A549 (cell line): ENCODE results near the gene SLC9B1. TPM values are rescaled to one million over a fixed set of nuclear protein-coding genes. Genes with fewer than 3 reads are reported as not detected.

Source experiments
- ATAC-seq, 2 experiments: fragments of 200-7000 bp in 1 of 2; fragments of >200 bp in 1 of 2; cut with Nextera tagmentation in 1 of 2; cut with Tn5 transposase in 1 of 2; 3 replicates each; pipeline versions ENCODE4 v1.8.0 to v1.9.1; 2018 to 2020; ENCODE audit warnings: mild to moderate bottlenecking in 1 of 2, moderate library complexity in 1 of 2
- CTCF ChIA-PET: fragments of 300-600 bp; sonication (Branson Sonifier 250); formaldehyde crosslinking; extraction: SDS; loops from one replicate; lab custom pipeline; 2021; ENCODE audit warnings: antibody characterized with exemption, inconsistent platforms; lab: Yijun Ruan, JAX
- POLR2A ChIA-PET: fragments of 350-600 bp; formaldehyde crosslinking; extraction: SDS; loops from one replicate; lab custom pipeline; 2021; ENCODE audit warnings: antibody characterized with exemption, inconsistent platforms; lab: Yijun Ruan, JAX
- DNase-seq, 2 experiments: peaks; one replicate each; pipeline versions ENCODE4 v3.0.0 to v3.0.0-alpha.2; 2011 to 2016; ENCODE audit warnings: low read depth in 1 of 2, low spot score in 1 of 2
- FAIRE-seq: peaks from 2 replicates; lab custom pipeline; 2011; peaks lifted over from hg19 to GRCh38; lab: Jason Lieb, UNC
- H3K27ac ChIP-seq, 2 experiments: fragments of >200 bp; sonication (Bioruptor Twin); formaldehyde crosslinking; 3 replicates each; pipeline ENCODE4 v1.5.1; 2016 to 2017
- H3K4me1 ChIP-seq: fragments of >200 bp; sonication (Bioruptor Twin); formaldehyde crosslinking; 3 replicates; pipeline ENCODE4 v1.6.1; 2016
- H3K4me2 ChIP-seq: fragments of >200 bp; sonication (Bioruptor Twin); formaldehyde crosslinking; 3 replicates; pipeline ENCODE4 v1.6.1; 2016
- H3K4me3 ChIP-seq: fragments of >200 bp; sonication (Bioruptor Twin); formaldehyde crosslinking; 3 replicates; pipeline ENCODE4 v1.5.1; 2016
- H3K9me3 ChIP-seq: fragments of >200 bp; sonication (Bioruptor Twin); formaldehyde crosslinking; 3 replicates; pipeline ENCODE4 v1.6.1; 2016
- CEBPB ChIP-seq, 2 experiments: fragments of >200 bp in 1 of 2; sonication (Bioruptor Twin) in 1 of 2; formaldehyde crosslinking in 1 of 2; IDR thresholded peaks; 2 replicates each; pipeline ENCODE4 v1.6.1; 2012 to 2016
- EHMT2 ChIP-seq: fragments of 200-600 bp; sonication (generic); IDR thresholded peaks from 2 replicates; pipeline ENCODE4 v1.6.1; 2016; ENCODE audit warnings: antibody characterized with exemption, low read depth, mild to moderate bottlenecking, moderate library complexity
- FOSB ChIP-seq: fragments of 250-450 bp; sonication (Bioruptor Pico); IDR thresholded peaks from 2 replicates; pipeline ENCODE4 v1.5.0; 2020; ENCODE audit warnings: mild to moderate bottlenecking, moderate library complexity
- FOXS1 ChIP-seq: fragments of 250-450 bp; sonication (Bioruptor Pico); IDR thresholded peaks from 2 replicates; pipeline ENCODE4 v1.5.0; 2020; ENCODE audit warnings: mild to moderate bottlenecking, moderate library complexity
- GATA3 ChIP-seq: IDR thresholded peaks from 2 replicates; pipeline ENCODE4 v1.6.1; 2012; ENCODE audit warnings: borderline replicate concordance
- HOXA7 ChIP-seq: fragments of 250-450 bp; sonication (Bioruptor Pico); IDR thresholded peaks from 2 replicates; pipeline ENCODE4 v1.5.0; 2020; ENCODE audit warnings: mild to moderate bottlenecking, moderate library complexity
- HOXB5 ChIP-seq: fragments of 250-450 bp; sonication (Bioruptor Pico); IDR thresholded peaks from 2 replicates; pipeline ENCODE4 v1.5.0; 2020; ENCODE audit warnings: mild to moderate bottlenecking, moderate library complexity
- JUN ChIP-seq, 2 experiments: fragments of >200 bp; sonication (Bioruptor Twin); formaldehyde crosslinking; IDR thresholded peaks; 2 replicates in 1 of 2; 3 replicates in 1 of 2; pipeline ENCODE4 v1.6.1; 2016 to 2017
- PHF8 ChIP-seq: fragments of 200-600 bp; sonication (generic); IDR thresholded peaks from 2 replicates; pipeline ENCODE4 v1.6.1; 2016; ENCODE audit warnings: low read depth, mild to moderate bottlenecking, antibody characterized with exemption, moderate library complexity, borderline replicate concordance
- RAD21 ChIP-seq, 2 experiments: fragments of >200 bp in 1 of 2; sonication (Bioruptor Twin) in 1 of 2; formaldehyde crosslinking in 1 of 2; IDR thresholded peaks in 1 of 2; conservative IDR thresholded peaks in 1 of 2; 2 replicates in 1 of 2; 3 replicates in 1 of 2; pipeline ENCODE4 v1.6.1; 2012 to 2018; ENCODE audit warnings: inconsistent platforms in 1 of 2
- RARB ChIP-seq: fragments of 250-450 bp; sonication (Bioruptor Pico); IDR thresholded peaks from 2 replicates; pipeline ENCODE4 v1.8.0; 2021; ENCODE audit warnings: mild to moderate bottlenecking, moderate library complexity
- SMC3 ChIP-seq: fragments of >200 bp; sonication (Bioruptor Twin); formaldehyde crosslinking; IDR thresholded peaks from 3 replicates; pipeline ENCODE4 v1.6.1; 2018; ENCODE audit warnings: inconsistent platforms
- TP53 ChIP-seq: fragments of 250-450 bp; sonication (Bioruptor Pico); IDR thresholded peaks from 2 replicates; pipeline ENCODE4 v1.5.0; 2021; ENCODE audit warnings: mild to moderate bottlenecking, moderate library complexity
- ZC3H11A ChIP-seq: fragments of 450-650 bp; IDR thresholded peaks from 2 replicates; pipeline ENCODE4 v1.6.1; 2014; ENCODE audit warnings: antibody characterized with exemption, mild to moderate bottlenecking
- ZSCAN20 ChIP-seq: fragments of 250-450 bp; sonication (Bioruptor Pico); IDR thresholded peaks from 2 replicates; pipeline ENCODE4 v1.8.0; 2022; ENCODE audit warnings: mild to moderate bottlenecking, moderate library complexity
- WGBS: methylation state at CpG from one replicate; pipeline ENCODE4 v1.1.6; 2017; ENCODE audit errors: missing lambda C conversion rate; 5-methylcytosine and 5-hydroxymethylcytosine counted together
- polyA plus RNA-seq, 4 experiments: library from polyadenylated mRNA; depleted of rRNA in 3 of 4; stranded (reverse); fragments of >200 nt; fragmentation: RNase III in 1 of 4; extraction: RNeasy Plus Mini Kit Qiagen cat#74134 plus additional on column Dnase treatment in 1 of 4; gene quantifications; 2 replicates in 3 of 4; 3 replicates in 1 of 4; pipeline ENCODE4 v1.2.3, GENCODE V29; 2011 to 2017
- TF ChIP-seq, protein P1 (sequence below): fragments of >200 bp; sonication (Bioruptor Twin); formaldehyde crosslinking; IDR thresholded peaks from 3 replicates; pipeline ENCODE4 v1.5.1; 2016
- TF ChIP-seq, protein P2 (sequence below): fragments of 250-450 bp; sonication (Bioruptor Pico); IDR thresholded peaks from 2 replicates; pipeline ENCODE4 v1.5.0; 2021; ENCODE audit warnings: mild to moderate bottlenecking, moderate library complexity, borderline replicate concordance
- TF ChIP-seq, protein P3 (sequence below): IDR thresholded peaks from 2 replicates; pipeline ENCODE4 v1.6.1; 2012

The SLC9B1 gene
- polyA plus RNA-seq, 2 of the 4 experiments (the other 2 are of a cell fraction): 0.09 to 0.39 TPM

DNA sequence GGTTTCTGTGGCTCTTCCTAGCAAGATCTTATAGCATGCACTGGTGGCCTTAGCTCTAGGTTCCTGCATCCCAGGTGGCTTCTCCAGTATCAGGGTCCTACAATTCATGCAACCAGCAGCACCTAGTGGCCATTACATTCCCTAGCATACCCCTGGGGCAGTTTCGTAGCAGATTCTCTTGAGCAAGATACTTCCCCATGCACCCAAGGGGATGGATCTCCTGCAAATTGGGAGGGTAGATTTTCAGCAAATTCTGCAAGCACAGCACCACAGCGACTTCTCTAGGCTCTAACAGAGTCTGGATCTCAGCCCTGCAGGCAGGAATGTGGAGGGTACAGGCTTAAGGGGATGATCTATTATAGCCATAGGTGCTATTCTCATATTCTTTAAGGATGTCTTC lies 13.1 kb upstream of the SLC9B1 start:
- H3K4me2 ChIP-seq: no peak overlapping the region
- no peaks in the 10 kb centered on the region for H3K9me3 ChIP-seq
- FAIRE-seq (no peak), DNase-seq (peak in 1 of 2 experiments; percentile 56), ATAC-seq (peak; percentile 83 to 90)
- CTCF ChIA-PET: interaction anchor here (1.1 to 1.7 kb wide), 2 partner anchors 13 to 412 kb away, joined by 5 to 6 read pairs; no protein-coding TSS in a partner anchor
- H3K4me3 ChIP-seq: no peak overlapping the region
- 65% methylated on average over 2 of the region's 2 CpGs for WGBS
- POLR2A ChIA-PET: no interaction called here
- H3K4me1 ChIP-seq: no peaks in the 10 kb centered on the region
- no peak overlapping the region for H3K27ac ChIP-seq
- peak; percentile 41 to 57; a peak in 4 of 5 replicates for TF ChIP-seq RAD21 (conservative IDR thresholded peaks at IDR 0.05 in 1 of 2, IDR thresholded peaks at IDR 0.05 in 1 of 2)
- TF ChIP-seq, protein P1, sequence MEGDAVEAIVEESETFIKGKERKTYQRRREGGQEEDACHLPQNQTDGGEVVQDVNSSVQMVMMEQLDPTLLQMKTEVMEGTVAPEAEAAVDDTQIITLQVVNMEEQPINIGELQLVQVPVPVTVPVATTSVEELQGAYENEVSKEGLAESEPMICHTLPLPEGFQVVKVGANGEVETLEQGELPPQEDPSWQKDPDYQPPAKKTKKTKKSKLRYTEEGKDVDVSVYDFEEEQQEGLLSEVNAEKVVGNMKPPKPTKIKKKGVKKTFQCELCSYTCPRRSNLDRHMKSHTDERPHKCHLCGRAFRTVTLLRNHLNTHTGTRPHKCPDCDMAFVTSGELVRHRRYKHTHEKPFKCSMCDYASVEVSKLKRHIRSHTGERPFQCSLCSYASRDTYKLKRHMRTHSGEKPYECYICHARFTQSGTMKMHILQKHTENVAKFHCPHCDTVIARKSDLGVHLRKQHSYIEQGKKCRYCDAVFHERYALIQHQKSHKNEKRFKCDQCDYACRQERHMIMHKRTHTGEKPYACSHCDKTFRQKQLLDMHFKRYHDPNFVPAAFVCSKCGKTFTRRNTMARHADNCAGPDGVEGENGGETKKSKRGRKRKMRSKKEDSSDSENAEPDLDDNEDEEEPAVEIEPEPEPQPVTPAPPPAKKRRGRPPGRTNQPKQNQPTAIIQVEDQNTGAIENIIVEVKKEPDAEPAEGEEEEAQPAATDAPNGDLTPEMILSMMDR: peak; percentile 32; the same call in 2 of the 3 replicates
- no peak for TF ChIP-seq CEBPB (IDR thresholded peaks at IDR 0.05)
- peak; percentile 25; the same call in 1 of the 3 replicates for TF ChIP-seq SMC3
- no peak for TF ChIP-seq TP53 (CRISPR knock-in tag)

DNA sequence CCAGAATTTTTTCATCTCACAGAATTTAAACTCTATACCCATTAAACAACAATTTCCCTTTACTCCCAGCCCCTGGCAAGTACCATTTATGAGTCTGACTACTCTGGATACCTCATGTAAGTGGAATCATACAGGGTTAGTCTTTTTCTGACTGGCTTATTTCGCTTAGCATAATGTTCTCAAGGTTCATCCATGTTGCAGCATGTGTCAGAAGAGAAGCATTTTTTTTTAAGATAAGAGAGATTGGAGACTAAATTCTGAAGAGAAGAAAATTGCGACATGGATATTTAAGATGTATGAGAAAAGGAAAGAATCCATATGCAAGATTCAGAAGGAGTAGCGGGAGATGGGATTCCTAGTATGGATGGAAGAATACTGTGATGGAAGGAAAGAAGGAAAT lies 11.3 kb upstream of the SLC9B1 start:
- H3K4me2 ChIP-seq: no peak overlapping the region
- WGBS: 88% methylated on average over 3 of the region's 3 CpGs
- TF ChIP-seq HOXB5: no peak
- no peak for TF ChIP-seq PHF8
- TF ChIP-seq, protein P2, sequence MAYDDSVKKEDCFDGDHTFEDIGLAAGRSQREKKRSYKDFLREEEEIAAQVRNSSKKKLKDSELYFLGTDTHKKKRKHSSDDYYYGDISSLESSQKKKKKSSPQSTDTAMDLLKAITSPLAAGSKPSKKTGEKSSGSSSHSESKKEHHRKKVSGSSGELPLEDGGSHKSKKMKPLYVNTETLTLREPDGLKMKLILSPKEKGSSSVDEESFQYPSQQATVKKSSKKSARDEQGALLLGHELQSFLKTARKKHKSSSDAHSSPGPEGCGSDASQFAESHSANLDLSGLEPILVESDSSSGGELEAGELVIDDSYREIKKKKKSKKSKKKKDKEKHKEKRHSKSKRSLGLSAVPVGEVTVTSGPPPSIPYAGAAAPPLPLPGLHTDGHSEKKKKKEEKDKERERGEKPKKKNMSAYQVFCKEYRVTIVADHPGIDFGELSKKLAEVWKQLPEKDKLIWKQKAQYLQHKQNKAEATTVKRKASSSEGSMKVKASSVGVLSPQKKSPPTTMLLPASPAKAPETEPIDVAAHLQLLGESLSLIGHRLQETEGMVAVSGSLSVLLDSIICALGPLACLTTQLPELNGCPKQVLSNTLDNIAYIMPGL: no peak
- no peak for TF ChIP-seq CEBPB (IDR thresholded peaks at IDR 0.05)
- no peak for TF ChIP-seq HOXA7
- TF ChIP-seq, all 56 proteins: peak for 0
- Histone ChIP-seq H3K4me1 (no peaks in the 10 kb centered on the region), H3K27ac (no peak overlapping the region), H3K4me3 (no peak overlapping the region), H3K9me3 (no peaks in the 10 kb centered on the region)
- no peak for DNase-seq
- ATAC-seq: no peak
- CTCF ChIA-PET: no interaction called here
- POLR2A ChIA-PET: no interaction called here
- no peak for FAIRE-seq

DNA sequence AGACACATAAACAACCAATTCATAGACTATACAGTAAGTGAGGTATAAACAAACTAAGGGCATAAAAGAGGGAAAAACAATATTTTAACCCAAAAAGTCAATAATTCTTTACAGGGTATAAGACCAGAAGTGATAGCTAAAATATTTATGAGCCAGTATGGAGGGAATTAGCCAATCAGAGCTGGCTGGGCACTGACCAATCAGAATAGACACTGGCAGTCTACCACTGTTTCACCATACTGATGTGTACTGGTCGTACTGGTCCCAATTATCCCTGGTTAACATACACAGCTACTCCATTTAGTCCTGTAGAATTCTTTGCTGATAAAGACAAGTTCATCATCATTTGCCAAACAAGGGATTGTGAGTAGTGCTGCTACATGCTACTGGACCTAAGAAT lies 9.8 kb upstream of the SLC9B1 start:
- Histone ChIP-seq H3K4me1 (no peaks in the 10 kb centered on the region), H3K9me3 (no peaks in the 10 kb centered on the region), H3K27ac (no peak overlapping the region), H3K4me3 (no peak overlapping the region), H3K4me2 (no peak overlapping the region)
- POLR2A ChIA-PET: no interaction called here
- DNase-seq (no peak), FAIRE-seq (no peak), ATAC-seq (no peak)
- no peak for TF ChIP-seq FOSB
- TF ChIP-seq GATA3: no peak
- TF ChIP-seq, protein P3, sequence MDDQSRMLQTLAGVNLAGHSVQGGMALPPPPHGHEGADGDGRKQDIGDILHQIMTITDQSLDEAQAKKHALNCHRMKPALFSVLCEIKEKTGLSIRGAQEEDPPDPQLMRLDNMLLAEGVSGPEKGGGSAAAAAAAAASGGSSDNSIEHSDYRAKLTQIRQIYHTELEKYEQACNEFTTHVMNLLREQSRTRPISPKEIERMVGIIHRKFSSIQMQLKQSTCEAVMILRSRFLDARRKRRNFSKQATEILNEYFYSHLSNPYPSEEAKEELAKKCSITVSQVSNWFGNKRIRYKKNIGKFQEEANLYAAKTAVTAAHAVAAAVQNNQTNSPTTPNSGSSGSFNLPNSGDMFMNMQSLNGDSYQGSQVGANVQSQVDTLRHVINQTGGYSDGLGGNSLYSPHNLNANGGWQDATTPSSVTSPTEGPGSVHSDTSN: no peak
- WGBS: 71% methylated on average over 1 of the region's 1 CpG
- CTCF ChIA-PET: interaction anchor here (0.7 to 1.9 kb wide), 3 partner anchors 17 to 409 kb away, joined by 3 to 8 read pairs (median 5); no protein-coding TSS in a partner anchor

DNA sequence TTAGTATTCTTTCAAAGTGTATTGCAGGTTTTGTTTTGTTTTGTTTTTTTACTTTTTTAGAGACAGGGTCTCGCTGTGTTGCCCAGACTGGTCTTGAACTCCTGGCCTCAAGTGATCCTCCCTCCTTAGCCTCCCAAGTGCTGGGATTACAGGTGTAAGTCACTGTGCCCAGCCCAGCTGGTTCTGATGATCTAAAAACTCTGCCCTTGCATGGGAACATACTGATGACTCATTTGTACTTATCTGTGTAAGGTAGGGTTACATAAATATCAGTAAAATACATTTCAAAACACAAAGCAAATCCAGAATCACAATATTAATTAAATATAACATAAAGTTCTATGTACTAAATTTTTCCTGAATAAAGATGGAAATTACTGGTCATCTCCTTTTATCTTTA lies 7.4 kb upstream of the SLC9B1 start:
- no peaks in the 10 kb centered on the region for H3K4me1 ChIP-seq
- no peak for DNase-seq
- POLR2A ChIA-PET: no interaction called here
- H3K4me2 ChIP-seq: no peak overlapping the region
- ATAC-seq: no peak
- 40% methylated on average over 1 of the region's 1 CpG for WGBS
- FAIRE-seq: no peak
- no peaks in the 10 kb centered on the region for H3K9me3 ChIP-seq
- no peak for TF ChIP-seq FOXS1 (CRISPR knock-in tag)
- no peak for TF ChIP-seq JUN (IDR thresholded peaks at IDR 0.05)
- no peak for TF ChIP-seq ZSCAN20
- no peak for TF ChIP-seq RARB (CRISPR knock-in tag)
- no peak for TF ChIP-seq ZC3H11A
- no peak for TF ChIP-seq EHMT2
- no peak overlapping the region for H3K4me3 ChIP-seq
- CTCF ChIA-PET: no interaction called here
- no peak overlapping the region for H3K27ac ChIP-seq
